LNCaP clone FGC (cell line): ENCODE results near the gene KCP.
A peak's percentile ranks its signal among the peaks of the same experiment; 100 is the strongest.

Source experiments
- DNase-seq: peaks from one replicate; pipeline ENCODE4 v3.0.0-alpha.2; 2011; ENCODE audit warnings: low read depth
- H3K4me3 ChIP-seq: 2 replicates; pipeline ENCODE4 v1.5.1; 2011; ENCODE audit warnings: mild to moderate bottlenecking, low read depth, low read length, control low read depth
- CTCF ChIP-seq: IDR thresholded peaks from 2 replicates; pipeline ENCODE4 v1.5.1; 2012; ENCODE audit warnings: mild to moderate bottlenecking; ENCODE audit not compliant: control insufficient read depth, insufficient read depth; ENCODE audit errors: extremely low read depth

Gene KCP

GRCh38 chr7:128906766-128907559, 3.5 kb downstream of the KCP start:
- no peak for DNase-seq
- no peak overlapping the region for H3K4me3 ChIP-seq
- TF ChIP-seq CTCF = no peak

- H3K4me3 ChIP-seq = no peak overlapping the region
- TF ChIP-seq CTCF = no peak
- DNase-seq = no peak
Observed at GRCh38 chr7:128906001-128906765, 4.3 kb downstream of the KCP start.

GRCh38 chr7:128904381-128905197, 5.9 kb downstream of the KCP start:
- DNase-seq = peak; percentile 21
- no peak overlapping the region for H3K4me3 ChIP-seq
- TF ChIP-seq CTCF = peak; percentile 74

GRCh38 chr7:128903621-128904361, 6.7 kb downstream of the KCP start:
- no peak for DNase-seq
- H3K4me3 ChIP-seq = no peak overlapping the region
- no peak for TF ChIP-seq CTCF

GRCh38 chr7:128902761-128903585, 7.5 kb downstream of the KCP start:
- no peak for DNase-seq
- no peak overlapping the region for H3K4me3 ChIP-seq
- no peak for TF ChIP-seq CTCF

- H3K4me3 ChIP-seq = no peak overlapping the region
- no peak for DNase-seq
- no peak for TF ChIP-seq CTCF
Observed at GRCh38 chr7:128900237-128900636, 10.3 kb downstream of the KCP start.
